GM19193 (cell line): ENCODE data around the gene CORT.

Experiments used
- POLR2A ChIP-seq: IDR thresholded peaks from 4 replicates; pipeline ENCODE4 v1.6.1; 2011; ENCODE audit not compliant: insufficient read depth, insufficient read length; ENCODE audit errors: extremely low read depth

The CORT gene

DNA sequence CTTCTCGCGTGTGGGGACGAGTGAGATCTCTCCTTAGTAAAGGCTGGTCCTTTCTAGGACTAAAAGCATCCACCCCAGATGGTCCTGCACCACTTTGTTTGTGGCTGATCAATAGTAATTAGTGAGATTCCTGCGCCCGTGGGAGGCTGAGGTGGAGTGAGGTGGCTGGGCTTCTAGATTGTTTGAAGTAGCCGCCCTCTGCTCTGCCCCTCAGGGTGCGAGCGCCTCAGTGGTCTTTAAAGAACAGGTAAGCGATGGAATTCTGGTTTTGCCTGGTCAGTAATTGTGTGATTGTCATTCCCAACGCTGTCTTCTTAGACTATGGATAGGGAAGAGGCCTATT, 45.6 kb downstream of the CORT start:
- TF ChIP-seq POLR2A, result no peak

- no peak for TF ChIP-seq POLR2A
These were observed 46.1 kb downstream of the CORT start for GRCh38 chr1:10495952-10496351.

DNA sequence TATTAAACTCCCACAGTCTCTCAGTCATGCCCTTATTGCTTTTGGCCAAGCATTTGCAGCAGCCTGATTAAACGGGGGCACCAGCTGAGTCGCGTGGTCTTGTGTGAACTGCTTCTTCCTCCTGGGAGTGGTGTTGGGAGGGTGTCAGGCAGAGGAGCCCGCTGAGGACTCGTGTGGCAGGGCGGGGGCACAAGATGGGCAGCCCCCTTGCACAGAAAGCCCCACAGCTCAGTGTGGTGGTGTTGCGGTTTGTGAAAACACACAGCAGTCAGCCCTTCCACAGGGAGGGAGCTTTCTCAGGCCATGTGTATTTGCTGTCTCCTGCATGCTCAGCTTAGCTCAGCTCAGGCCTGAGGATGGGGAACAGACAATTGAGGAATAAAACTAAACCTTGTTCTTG, 47.3 kb downstream of the CORT start:
- TF ChIP-seq POLR2A, result no peak

DNA sequence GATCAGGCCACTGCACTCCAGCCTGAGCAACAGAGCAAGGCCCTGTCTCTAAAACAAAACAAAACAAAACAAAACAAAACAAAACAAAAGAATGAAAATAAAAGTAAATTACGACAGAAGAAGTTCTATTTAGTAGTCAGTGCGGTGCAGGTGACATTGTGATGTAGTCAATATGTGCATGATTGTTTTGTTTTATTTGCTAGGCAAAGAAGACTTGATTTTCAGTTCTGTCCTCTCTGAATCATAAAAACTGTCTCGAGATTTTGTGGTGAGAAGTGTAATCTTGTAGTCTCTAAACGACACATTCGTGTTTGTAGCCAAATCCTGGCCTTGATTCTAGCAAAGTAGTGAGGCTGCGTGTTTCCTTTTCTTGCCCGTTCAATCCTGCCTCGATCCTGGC, 48.4 kb downstream of the CORT start:
- no peak for TF ChIP-seq POLR2A
